ENCODE results near the gene TSPAN9.

Gene TSPAN9

GRCh38 chr12:3046441-3047200 is 30.6 kb upstream of the TSPAN9 start:
- no peaks in the 10 kb centered on the region for H3K9me3 Mint-ChIP-seq
- peaks cover 4% of the 10 kb centered on the region for H3K27me3 Mint-ChIP-seq (ENCODE audit: low read depth)
- H3K27ac Mint-ChIP-seq = no peak overlapping the region
- H3K4me1 Mint-ChIP-seq = peaks cover 31% of the 10 kb centered on the region
- H3K4me3 Mint-ChIP-seq = no peak overlapping the region
- TF ChIP-seq CTCF (IDR thresholded peaks at IDR 0.05; ENCODE audit: unreplicated experiment in 3 of 3) = no peak
- H3K36me3 Mint-ChIP-seq (ENCODE audit: low read depth) = peaks cover 2% of the 10 kb centered on the region

- H3K4me1 Mint-ChIP-seq = peaks cover 31% of the 10 kb centered on the region
- no peak for TF ChIP-seq CTCF (IDR thresholded peaks at IDR 0.05; ENCODE audit: unreplicated experiment in 3 of 3)
- H3K9me3 Mint-ChIP-seq = no peaks in the 10 kb centered on the region
- no peaks in the 10 kb centered on the region for H3K36me3 Mint-ChIP-seq (ENCODE audit: low read depth)
- no peak overlapping the region for H3K27ac Mint-ChIP-seq
- H3K4me3 Mint-ChIP-seq = no peak overlapping the region
- peaks cover 4% of the 10 kb centered on the region for H3K27me3 Mint-ChIP-seq (ENCODE audit: low read depth)
These were observed 29.2 kb upstream of the TSPAN9 start for GRCh38 chr12:3047961-3048360.

- Mint-ChIP-seq H3K4me1 (peaks cover 31% of the 10 kb centered on the region), H3K27me3 (ENCODE audit: low read depth) (peaks cover 4% of the 10 kb centered on the region), H3K36me3 (ENCODE audit: low read depth) (no peaks in the 10 kb centered on the region), H3K4me3 (no peak overlapping the region), H3K9me3 (no peaks in the 10 kb centered on the region), H3K27ac (no peak overlapping the region)
- TF ChIP-seq CTCF (IDR thresholded peaks at IDR 0.05; ENCODE audit: unreplicated experiment in 3 of 3) = no peak
These were observed 28.6 kb upstream of the TSPAN9 start for GRCh38 chr12:3048540-3048939.

- no peak for TF ChIP-seq CTCF (IDR thresholded peaks at IDR 0.05; ENCODE audit: unreplicated experiment in 3 of 3)
- no peak overlapping the region for H3K4me3 Mint-ChIP-seq
These were observed 28.0 kb upstream of the TSPAN9 start for GRCh38 chr12:3049176-3049575.

GRCh38 chr12:3049611-3050249 is 27.4 kb upstream of the TSPAN9 start:
- Mint-ChIP-seq H3K36me3 (ENCODE audit: low read depth) (no peaks in the 10 kb centered on the region), H3K9me3 (no peaks in the 10 kb centered on the region), H3K4me1 (peaks cover 36% of the 10 kb centered on the region), H3K27me3 (ENCODE audit: low read depth) (peaks cover 4% of the 10 kb centered on the region), H3K27ac (peak overlapping the region in 2 of 3 experiments; percentile 60 to 63), H3K4me3 (no peak overlapping the region)
- TF ChIP-seq CTCF (IDR thresholded peaks at IDR 0.05; ENCODE audit: unreplicated experiment in 3 of 3) = no peak

More at GRCh38 chr12:3049176-3049575, 28.0 kb upstream of the TSPAN9 start:
- Mint-ChIP-seq H3K36me3 (ENCODE audit: low read depth) (no peaks in the 10 kb centered on the region), H3K9me3 (no peaks in the 10 kb centered on the region), H3K4me1 (peaks cover 31% of the 10 kb centered on the region), H3K27me3 (ENCODE audit: low read depth) (peaks cover 4% of the 10 kb centered on the region), H3K27ac (peak overlapping the region in 2 of 3 experiments; percentile 60 to 63)
